ENCODE results near the gene TRIM46. TPM values are rescaled to one million over a fixed set of nuclear protein-coding genes. Genes with fewer than 3 reads are reported as not detected.
A peak's percentile ranks its signal among the peaks of the same experiment; 100 is the strongest.

Gene TRIM46
- polyA plus RNA-seq, 1 donor (not counting 4 experiments of a cell fraction or from before 2014, with no cell fraction given) = 1.7 TPM

GRCh38 chr1:155131285-155131684 is 42.4 kb upstream of the TRIM46 start:
- no peaks in the 10 kb centered on the region for H4K20me1 ChIP-seq (ENCODE audit: control insufficient read depth, extremely low read depth, insufficient read depth, low read length)
- peak overlapping the region; percentile 99 for H3K27ac ChIP-seq (ENCODE audit: control insufficient read depth, insufficient read depth, low read length)
- H3K27me3 ChIP-seq (ENCODE audit: control insufficient read depth, extremely low read depth, insufficient read depth, low read length) = no peaks in the 10 kb centered on the region
- no peak overlapping the region for H3K4me3 ChIP-seq (ENCODE audit: control insufficient read depth in 2 of 3, extremely low read depth in 1 of 3, insufficient read depth in 2 of 3, low read depth in 1 of 3, low read length in 3 of 3)
- H3K79me2 ChIP-seq (ENCODE audit: control insufficient read depth, insufficient read depth, low read length) = peaks cover 38% of the 10 kb centered on the region
- no peak for TF ChIP-seq EZH2 (IDR thresholded peaks at IDR 0.05; ENCODE audit: low read length)
- no peak for TF ChIP-seq CTCF (optimal IDR thresholded peaks at IDR 0.05 in 1 of 3, IDR thresholded peaks at IDR 0.05 in 1 of 3, conservative IDR thresholded peaks at IDR 0.05 in 1 of 3; ENCODE audit: extremely low read depth in 1 of 3, insufficient read depth in 2 of 3, low read length in 3 of 3)
- dilution Hi-C loops (cut with MboI; ENCODE audit: extremely low pct_ligation_motif_present, low sequenced_read_pairs) = no loop called here
- peak overlapping the region; percentile 98 for H3K4me2 ChIP-seq (ENCODE audit: control insufficient read depth, extremely low read depth, insufficient read depth, low read depth, low read length)
- H3K4me1 ChIP-seq (ENCODE audit: control insufficient read depth, extremely low read depth, insufficient read depth, low read length) = peaks cover 52% of the 10 kb centered on the region
- DNase-seq (ENCODE audit: low read depth, low spot score) (no peak), FAIRE-seq (no peak)
- H2AFZ ChIP-seq (ENCODE audit: control insufficient read depth, low read length) = no peak overlapping the region
- peak overlapping the region; percentile 96 for H3K9ac ChIP-seq (ENCODE audit: control insufficient read depth, extremely low read depth, insufficient read depth, low read length)
- H3K9me3 ChIP-seq (ENCODE audit: control insufficient read depth, low read depth, low read length) = no peaks in the 10 kb centered on the region
- peaks cover 5% of the 10 kb centered on the region for H3K9me1 ChIP-seq (ENCODE audit: control insufficient read depth, extremely low read depth, insufficient read depth, low read length)
- H3K36me3 ChIP-seq (ENCODE audit: control insufficient read depth in 2 of 2, extremely low read depth in 1 of 2, insufficient read depth in 2 of 2, low read length in 2 of 2) = peaks cover 22 to 34% of the 10 kb centered on the region in 2 experiments

- DNase-seq (ENCODE audit: low read depth, low spot score) = no peak
- no peak for TF ChIP-seq CTCF (optimal IDR thresholded peaks at IDR 0.05 in 1 of 3, IDR thresholded peaks at IDR 0.05 in 1 of 3, conservative IDR thresholded peaks at IDR 0.05 in 1 of 3; ENCODE audit: extremely low read depth in 1 of 3, insufficient read depth in 2 of 3, low read length in 3 of 3)
- TF ChIP-seq EZH2 (IDR thresholded peaks at IDR 0.05; ENCODE audit: low read length) = no peak
- Histone ChIP-seq H3K9me3 (ENCODE audit: control insufficient read depth, low read depth, low read length) (no peaks in the 10 kb centered on the region), H3K4me1 (ENCODE audit: control insufficient read depth, extremely low read depth, insufficient read depth, low read length) (peaks cover 49% of the 10 kb centered on the region), H3K4me3 (ENCODE audit: control insufficient read depth in 2 of 3, extremely low read depth in 1 of 3, insufficient read depth in 2 of 3, low read depth in 1 of 3, low read length in 3 of 3) (no peak overlapping the region), H3K36me3 (ENCODE audit: control insufficient read depth in 2 of 2, extremely low read depth in 1 of 2, insufficient read depth in 2 of 2, low read length in 2 of 2) (peaks cover 22 to 34% of the 10 kb centered on the region in 2 experiments), H3K27ac (ENCODE audit: control insufficient read depth, insufficient read depth, low read length) (no peak overlapping the region), H3K27me3 (ENCODE audit: control insufficient read depth, extremely low read depth, insufficient read depth, low read length) (no peaks in the 10 kb centered on the region), H3K4me2 (ENCODE audit: control insufficient read depth, extremely low read depth, insufficient read depth, low read depth, low read length) (peak overlapping the region; percentile 98), H2AFZ (ENCODE audit: control insufficient read depth, low read length) (no peak overlapping the region), H3K9me1 (ENCODE audit: control insufficient read depth, extremely low read depth, insufficient read depth, low read length) (peaks cover 5% of the 10 kb centered on the region), H3K79me2 (ENCODE audit: control insufficient read depth, insufficient read depth, low read length) (peaks cover 41% of the 10 kb centered on the region), H4K20me1 (ENCODE audit: control insufficient read depth, extremely low read depth, insufficient read depth, low read length) (no peaks in the 10 kb centered on the region), H3K9ac (ENCODE audit: control insufficient read depth, extremely low read depth, insufficient read depth, low read length) (peak overlapping the region; percentile 96)
- dilution Hi-C loops (cut with MboI; ENCODE audit: extremely low pct_ligation_motif_present, low sequenced_read_pairs) = no loop called here
- FAIRE-seq = no peak
These were observed 41.8 kb upstream of the TRIM46 start for GRCh38 chr1:155131856-155132255.

Data from keratinocyte (primary cell).